ENCODE results near the gene ADAMTS2.
"Not testable (repeated sequence)": the region's sequence is repeated elsewhere in the genome, so short reads cannot be mapped to it uniquely, and the experiment has no call there.

ADAMTS2 gene

GRCh38 chr5:179219661-179220620, 125.3 kb downstream of the ADAMTS2 start:
- DNase-seq (ENCODE audit: extremely low read depth, low read depth), result no peak

DNA sequence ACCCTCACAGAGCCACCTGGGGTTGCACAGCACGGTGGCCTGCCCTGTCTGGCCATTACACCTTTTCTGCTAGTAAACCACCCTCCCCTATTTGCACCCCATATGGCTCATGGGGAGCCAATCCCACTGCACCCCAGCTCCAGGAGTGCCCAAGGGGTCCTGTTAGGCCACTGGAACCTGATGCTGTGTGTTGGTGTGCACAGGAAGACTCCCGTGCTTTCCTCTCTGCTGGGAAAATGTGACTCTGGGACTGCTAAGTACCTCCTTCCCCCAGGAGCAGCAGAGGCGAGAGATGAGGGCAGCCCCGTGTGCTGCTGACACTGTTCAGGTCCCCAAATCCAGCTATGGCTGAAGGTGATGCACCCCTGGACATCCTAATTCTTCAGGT, 126.3 kb downstream of the ADAMTS2 start:
- no peak for TF ChIP-seq CTCF (IDR thresholded peaks at IDR 0.05; ENCODE audit: low read depth, low read length)
- DNase-seq (ENCODE audit: extremely low read depth, low read depth), result no peak

More at GRCh38 chr5:179219661-179220620, 125.3 kb downstream of the ADAMTS2 start:
- TF ChIP-seq CTCF (IDR thresholded peaks at IDR 0.05; ENCODE audit: low read depth, low read length), result no peak

- TF ChIP-seq CTCF (IDR thresholded peaks at IDR 0.05; ENCODE audit: low read depth, low read length), result no peak
- no peak for DNase-seq (ENCODE audit: extremely low read depth, low read depth)
Measured at GRCh38 chr5:179217956-179218942, 127.0 kb downstream of the ADAMTS2 start.

- no peak for TF ChIP-seq CTCF (IDR thresholded peaks at IDR 0.05; ENCODE audit: low read depth, low read length)
- no peak for DNase-seq (ENCODE audit: extremely low read depth, low read depth)
Measured at GRCh38 chr5:179217356-179217755, 127.9 kb downstream of the ADAMTS2 start.

DNA sequence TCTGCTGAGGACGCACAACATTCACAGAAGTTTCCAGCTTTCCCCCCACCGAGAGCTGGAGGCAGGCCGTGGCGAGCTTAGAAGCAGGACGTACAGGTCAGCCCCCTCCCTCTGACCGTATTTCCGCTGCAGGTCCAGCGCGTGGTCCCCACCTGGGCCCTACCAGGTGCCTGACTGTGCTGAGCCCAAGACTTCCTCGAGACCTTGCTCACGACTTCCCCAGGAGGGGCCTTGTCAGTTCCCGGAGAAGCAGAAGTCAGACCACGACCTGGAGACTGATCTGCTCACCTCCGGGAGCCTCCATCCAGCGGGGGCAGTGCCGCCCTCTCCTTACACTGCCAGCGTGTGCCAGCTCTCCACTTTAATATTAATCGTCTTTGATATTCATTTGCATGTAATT, 128.9 kb downstream of the ADAMTS2 start:
- not testable (repeated sequence) for DNase-seq (ENCODE audit: extremely low read depth, low read depth)

- DNase-seq (ENCODE audit: extremely low read depth, low read depth), result no peak
- TF ChIP-seq CTCF (IDR thresholded peaks at IDR 0.05; ENCODE audit: low read depth, low read length), result no peak
Measured at GRCh38 chr5:179215576-179215975, 129.7 kb downstream of the ADAMTS2 start.

DNA sequence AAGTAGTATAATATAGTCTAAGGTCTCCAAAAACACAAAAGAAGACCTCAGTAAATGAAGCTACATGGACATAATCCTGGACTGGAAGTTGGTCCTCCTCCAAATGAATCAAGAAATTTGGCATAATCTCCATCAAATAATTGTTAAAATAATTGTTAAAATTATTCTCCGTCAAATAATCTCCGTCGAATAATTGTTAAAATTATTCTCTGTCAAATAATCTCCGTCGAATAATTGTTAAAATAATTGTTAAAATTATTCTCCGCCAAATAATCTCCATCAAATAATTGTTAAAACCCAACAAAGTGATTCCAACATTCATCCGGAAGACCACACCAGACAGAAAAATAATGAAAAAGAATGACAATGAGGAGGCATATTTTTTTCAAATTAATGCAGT, 130.6 kb downstream of the ADAMTS2 start:
- DNase-seq (ENCODE audit: extremely low read depth, low read depth), result no peak
- TF ChIP-seq CTCF (IDR thresholded peaks at IDR 0.05; ENCODE audit: low read depth, low read length), result no peak
